ENCODE measurements around the gene LOXL4. TPM values are rescaled to one million over a fixed set of nuclear protein-coding genes. Genes with fewer than 3 reads are reported as not detected.

The LOXL4 gene
- total and polyA plus RNA-seq, 3 experiments from 2014 or later = 0.43 TPM; not detected in 2

DNA sequence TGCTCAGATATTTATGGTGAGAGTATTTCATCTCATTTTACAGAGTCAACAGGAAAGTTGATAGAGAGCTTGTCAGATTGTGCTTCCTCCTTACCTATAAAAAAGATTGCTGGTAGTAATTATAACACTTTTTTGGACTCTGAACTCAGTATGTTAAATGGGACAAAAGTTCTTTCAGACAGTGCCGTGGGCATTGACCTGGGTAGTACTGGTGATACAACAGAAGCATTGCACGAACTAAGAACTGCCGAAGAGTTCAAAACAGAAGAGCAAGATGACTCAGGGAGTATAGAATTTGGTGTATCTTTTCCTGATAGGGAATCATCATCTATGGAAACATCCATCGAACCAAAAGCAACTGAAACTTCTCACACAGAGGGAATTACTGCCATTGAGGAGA is 58.6 kb downstream of the LOXL4 start:
- Histone ChIP-seq H3K9me3 (ENCODE audit: low read length) (no peaks in the 10 kb centered on the region), H3K36me3 (ENCODE audit: insufficient read depth, low read length) (no peaks in the 10 kb centered on the region), H3K4me3 (ENCODE audit: low read length) (no peak overlapping the region), H3K27me3 (ENCODE audit: insufficient read depth, low read length, poor library complexity, severe bottlenecking) (no peaks in the 10 kb centered on the region), H3K27ac (ENCODE audit: low read depth, low read length) (no peak overlapping the region), H3K4me1 (ENCODE audit: insufficient read depth, low read length) (no peaks in the 10 kb centered on the region)
- H3K4me3 Mint-ChIP-seq = no peak overlapping the region
- CTCF ChIA-PET = no interaction called here
- DNase-seq = no peak
- peaks cover 10 to 51% (median 25%) of the 10 kb centered on the region in 3 donors for H3K36me3 Mint-ChIP-seq
- H3K27ac Mint-ChIP-seq = no peak overlapping the region
- H3K4me1 Mint-ChIP-seq = peaks cover 43 to 84% (median 72%) of the 10 kb centered on the region in 3 donors
- POLR2A ChIA-PET = no interaction called here
- no peaks in the 10 kb centered on the region for H3K9me3 Mint-ChIP-seq
- H3K27me3 Mint-ChIP-seq = no peaks in the 10 kb centered on the region

DNA sequence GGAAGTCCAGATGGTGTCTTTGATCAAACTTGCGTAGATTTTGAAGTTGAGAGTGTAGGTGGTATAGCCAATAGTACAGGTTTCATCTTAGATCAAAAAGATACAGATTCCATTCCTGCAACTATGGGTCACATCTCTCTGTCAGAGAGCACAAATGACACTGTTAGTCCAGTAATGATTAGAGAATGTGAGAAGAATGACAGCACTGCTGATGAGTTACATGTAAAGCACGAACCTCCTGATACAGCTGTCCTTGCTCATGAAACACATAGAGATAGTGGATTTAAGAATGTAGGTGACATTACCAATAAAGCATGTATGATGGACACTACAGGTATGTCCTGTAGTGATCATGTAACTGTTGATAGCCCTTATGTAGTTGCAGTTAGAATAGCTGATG is 59.1 kb downstream of the LOXL4 start:
- Mint-ChIP-seq H3K9me3 (no peaks in the 10 kb centered on the region), H3K36me3 (peaks cover 10 to 49% (median 25%) of the 10 kb centered on the region in 3 donors), H3K27me3 (no peaks in the 10 kb centered on the region), H3K4me3 (no peak overlapping the region), H3K27ac (no peak overlapping the region), H3K4me1 (peaks cover 41 to 80% (median 67%) of the 10 kb centered on the region in 3 donors)
- H3K9me3 ChIP-seq (ENCODE audit: low read length) = no peaks in the 10 kb centered on the region
- POLR2A ChIA-PET = no interaction called here
- DNase-seq = no peak
- H3K36me3 ChIP-seq (ENCODE audit: insufficient read depth, low read length) = no peaks in the 10 kb centered on the region
- no peaks in the 10 kb centered on the region for H3K27me3 ChIP-seq (ENCODE audit: insufficient read depth, low read length, poor library complexity, severe bottlenecking)
- H3K4me1 ChIP-seq (ENCODE audit: insufficient read depth, low read length) = no peaks in the 10 kb centered on the region
- H3K27ac ChIP-seq (ENCODE audit: low read depth, low read length) = no peak overlapping the region
- H3K4me3 ChIP-seq (ENCODE audit: low read length) = no peak overlapping the region
- CTCF ChIA-PET = no interaction called here

DNA sequence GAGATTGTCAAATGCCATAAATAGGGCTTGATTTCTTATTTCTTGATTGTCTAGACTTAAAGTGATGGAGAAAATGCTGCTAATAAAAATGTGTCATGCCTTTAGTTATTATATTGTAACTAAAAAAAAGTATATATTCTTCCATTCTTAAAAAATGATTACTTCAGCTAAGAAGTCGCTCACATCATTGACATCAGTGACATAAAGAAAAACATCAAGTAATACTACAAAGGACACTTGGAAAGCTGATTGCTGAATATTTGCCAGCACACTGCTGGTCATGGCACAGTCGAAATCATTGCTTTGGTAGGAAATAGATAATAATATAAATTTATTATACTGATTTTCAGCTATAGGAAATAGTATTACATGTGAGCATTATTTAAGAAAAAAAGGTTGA is 62.6 kb downstream of the LOXL4 start:
- Mint-ChIP-seq H3K36me3 (peaks cover 10 to 43% (median 24%) of the 10 kb centered on the region in 3 donors), H3K27ac (no peak overlapping the region)
- POLR2A ChIA-PET = no interaction called here

DNA sequence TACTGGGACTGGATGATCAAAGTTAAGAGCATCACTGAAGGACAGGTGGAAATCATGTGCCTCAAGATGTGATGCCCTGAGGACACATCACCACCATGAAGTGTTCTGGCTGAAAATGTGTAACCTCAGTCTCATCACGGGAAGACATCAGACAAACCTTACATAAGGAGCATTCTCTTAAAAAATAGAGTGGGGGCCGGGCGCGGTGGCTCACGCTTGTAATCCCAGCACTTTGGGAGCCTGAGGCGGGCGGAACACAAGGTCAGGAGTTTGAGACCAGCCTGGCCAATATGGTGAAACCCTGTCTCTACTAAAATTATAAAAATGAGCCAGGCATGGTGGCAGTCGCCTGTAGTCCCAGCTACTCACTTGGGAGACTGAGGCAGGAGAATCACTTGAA is 65.6 kb downstream of the LOXL4 start:
- DNase-seq = no peak
- Histone ChIP-seq H3K9me3 (ENCODE audit: low read length) (no peaks in the 10 kb centered on the region), H3K36me3 (ENCODE audit: insufficient read depth, low read length) (no peaks in the 10 kb centered on the region), H3K4me1 (ENCODE audit: insufficient read depth, low read length) (no peaks in the 10 kb centered on the region), H3K4me3 (ENCODE audit: low read length) (no peak overlapping the region), H3K27ac (ENCODE audit: low read depth, low read length) (no peak overlapping the region), H3K27me3 (ENCODE audit: insufficient read depth, low read length, poor library complexity, severe bottlenecking) (no peaks in the 10 kb centered on the region)
- ChIA-PET CTCF (no interaction called here), POLR2A (no interaction called here)
- H3K27ac Mint-ChIP-seq = peak overlapping the region in 1 of 8 donors; percentile 43
- H3K4me1 Mint-ChIP-seq = peaks cover 17 to 63% (median 35%) of the 10 kb centered on the region in 3 donors
- no peak overlapping the region for H3K4me3 Mint-ChIP-seq
- no peaks in the 10 kb centered on the region for H3K9me3 Mint-ChIP-seq
- H3K27me3 Mint-ChIP-seq = no peaks in the 10 kb centered on the region
- H3K36me3 Mint-ChIP-seq = peaks cover 0 to 21% (median 11%) of the 10 kb centered on the region in 3 donors

More for the DNA sequence above, 62.6 kb downstream of the LOXL4 start:
- Histone ChIP-seq H3K4me1 (ENCODE audit: insufficient read depth, low read length) (no peaks in the 10 kb centered on the region), H3K27me3 (ENCODE audit: insufficient read depth, low read length, poor library complexity, severe bottlenecking) (no peaks in the 10 kb centered on the region), H3K36me3 (ENCODE audit: insufficient read depth, low read length) (no peaks in the 10 kb centered on the region), H3K9me3 (ENCODE audit: low read length) (no peaks in the 10 kb centered on the region), H3K4me3 (ENCODE audit: low read length) (no peak overlapping the region), H3K27ac (ENCODE audit: low read depth, low read length) (no peak overlapping the region)
- Mint-ChIP-seq H3K4me3 (no peak overlapping the region), H3K9me3 (no peaks in the 10 kb centered on the region), H3K4me1 (peaks cover 13 to 70% (median 40%) of the 10 kb centered on the region in 3 donors), H3K27me3 (no peaks in the 10 kb centered on the region)
- CTCF ChIA-PET = interaction anchor here (1.1 kb wide), 1 partner anchor 41 kb away, joined by 3 read pairs; no protein-coding TSS in a partner anchor
- DNase-seq = no peak

DNA sequence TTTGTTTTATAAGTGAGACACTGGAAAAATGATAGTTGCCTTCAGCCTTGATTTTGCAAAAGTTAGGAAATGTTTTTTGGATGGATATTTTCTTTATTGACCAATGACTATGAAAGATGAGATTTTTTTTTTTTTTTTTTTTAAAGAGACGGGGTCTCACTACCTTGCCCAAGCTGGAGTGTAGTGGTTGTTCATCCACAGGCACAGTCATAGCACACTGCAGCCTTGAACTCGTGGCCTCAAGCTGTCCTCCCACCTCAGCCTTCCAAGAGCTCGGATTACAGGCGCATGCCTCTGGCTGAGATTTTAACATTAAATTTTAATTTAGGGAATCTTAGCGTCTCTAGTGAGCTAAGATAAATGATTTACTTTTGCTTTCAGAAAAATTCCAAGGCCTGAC is 66.2 kb downstream of the LOXL4 start:
- H3K4me3 ChIP-seq (ENCODE audit: low read length) = no peak overlapping the region
- H3K4me3 Mint-ChIP-seq = no peak overlapping the region
- no peaks in the 10 kb centered on the region for H3K27me3 ChIP-seq (ENCODE audit: insufficient read depth, low read length, poor library complexity, severe bottlenecking)
- H3K36me3 Mint-ChIP-seq = peaks cover 3 to 22% (median 11%) of the 10 kb centered on the region in 3 donors
- DNase-seq = no peak
- H3K27ac Mint-ChIP-seq = no peak overlapping the region
- CTCF ChIA-PET = no interaction called here
- H3K9me3 ChIP-seq (ENCODE audit: low read length) = no peaks in the 10 kb centered on the region
- H3K36me3 ChIP-seq (ENCODE audit: insufficient read depth, low read length) = no peaks in the 10 kb centered on the region
- H3K9me3 Mint-ChIP-seq = no peaks in the 10 kb centered on the region
- H3K4me1 ChIP-seq (ENCODE audit: insufficient read depth, low read length) = no peaks in the 10 kb centered on the region
- H3K27ac ChIP-seq (ENCODE audit: low read depth, low read length) = no peak overlapping the region
- no peaks in the 10 kb centered on the region for H3K27me3 Mint-ChIP-seq
- peaks cover 19 to 62% (median 35%) of the 10 kb centered on the region in 3 donors for H3K4me1 Mint-ChIP-seq
- POLR2A ChIA-PET = no interaction called here

Other genes with a start within 250 kb of the LOXL4 start
- gene CRTAC1, start 237.6 kb downstream of the LOXL4 start, total RNA-seq = not detected
- not detected for gene CRTAC1, start 237.6 kb downstream of the LOXL4 start, polyA plus RNA-seq
- gene R3HCC1L, start 133.5 kb downstream of the LOXL4 start, total RNA-seq = 10 to 100 TPM; 24.3 to 24.6 TPM
- 14.8 TPM for gene R3HCC1L, start 133.5 kb downstream of the LOXL4 start, polyA plus RNA-seq
- 1 to 10 TPM; 3.6 to 4.0 TPM for gene PYROXD2, start 147.0 kb upstream of the LOXL4 start, total RNA-seq
- gene PYROXD2, start 147.0 kb upstream of the LOXL4 start, polyA plus RNA-seq = 5.3 TPM
- gene HPS1, start 178.7 kb upstream of the LOXL4 start, total RNA-seq = 10 to 100 TPM; 50.5 to 58.3 TPM
- 89.8 TPM for gene HPS1, start 178.7 kb upstream of the LOXL4 start, polyA plus RNA-seq

Measured in CD8-positive, alpha-beta memory T cell (primary cell).